Ishikawa (cell line): Measurements from ENCODE around the gene RALY.

ENCODE experiments used
- CEBPB ChIP-seq: IDR thresholded peaks from 2 replicates; pipeline ENCODE4 v1.6.1; 2012
- CREB1 ChIP-seq: IDR thresholded peaks from 2 replicates; pipeline ENCODE4 v1.6.1; 2012; ENCODE audit warnings: low read depth
- EGR1 ChIP-seq: IDR thresholded peaks from 2 replicates; pipeline ENCODE4 v1.6.1; 2012
- EP300 ChIP-seq: IDR thresholded peaks from 2 replicates; pipeline ENCODE4 v1.6.1; 2012; ENCODE audit warnings: borderline replicate concordance
- FOXM1 ChIP-seq: IDR thresholded peaks from 2 replicates; pipeline ENCODE4 v1.6.1; 2012; ENCODE audit warnings: low read depth, borderline replicate concordance
- NFIC ChIP-seq: IDR thresholded peaks from 2 replicates; pipeline ENCODE4 v1.6.1; 2012
- RAD21 ChIP-seq: IDR thresholded peaks from 2 replicates; pipeline ENCODE4 v1.6.1; 2012; ENCODE audit warnings: low read depth
- REST ChIP-seq: IDR thresholded peaks from 2 replicates; pipeline ENCODE4 v1.6.1; 2012; ENCODE audit warnings: low read depth, mild to moderate bottlenecking
- TAF1 ChIP-seq: IDR thresholded peaks from 2 replicates; pipeline ENCODE4 v1.6.1; 2012; ENCODE audit warnings: low read depth, mild to moderate bottlenecking
- TCF12 ChIP-seq: IDR thresholded peaks from 2 replicates; pipeline ENCODE4 v1.6.1; 2012; ENCODE audit warnings: low read depth
- TEAD4 ChIP-seq: IDR thresholded peaks from 2 replicates; pipeline ENCODE4 v1.6.1; 2012
- USF1 ChIP-seq: IDR thresholded peaks from 2 replicates; pipeline ENCODE4 v1.6.1; 2012
- YY1 ChIP-seq: IDR thresholded peaks from 2 replicates; pipeline ENCODE4 v1.6.1; 2012; ENCODE audit warnings: low read depth
- ZBTB7A ChIP-seq: IDR thresholded peaks from 2 replicates; pipeline ENCODE4 v1.6.1; 2012; ENCODE audit warnings: low read depth
- TF ChIP-seq, protein P1 (sequence below): IDR thresholded peaks from 2 replicates; pipeline ENCODE4 v1.6.1; 2012

Gene RALY

GRCh38 chr20:34070859-34071258, 77.1 kb downstream of the RALY start:
- TF ChIP-seq EGR1 (no peak), CEBPB (no peak), TCF12 (no peak)

- TF ChIP-seq TCF12 = no peak
These were observed 78.4 kb downstream of the RALY start for GRCh38 chr20:34072076-34072475.

DNA sequence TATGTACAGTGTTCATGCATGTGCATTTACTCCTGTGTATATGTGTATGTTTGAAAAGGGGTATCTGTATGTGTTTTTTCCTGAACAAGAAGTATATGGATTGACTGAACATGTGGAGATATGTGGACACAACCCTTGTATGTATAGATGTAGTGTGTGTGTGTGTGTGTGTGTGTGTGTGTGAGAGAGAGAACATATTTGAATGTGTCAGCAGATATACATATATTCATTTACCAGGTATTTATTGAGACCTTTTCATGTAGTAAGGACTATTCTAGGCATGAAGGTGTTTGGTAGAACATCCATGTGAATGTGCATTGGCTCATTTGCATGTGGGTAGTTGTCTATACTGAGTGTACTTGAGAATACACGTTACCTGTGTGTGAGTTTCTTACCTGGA, 79.1 kb downstream of the RALY start:
- no peak for TF ChIP-seq EGR1
- TF ChIP-seq TAF1 = no peak
- TF ChIP-seq EP300 = no peak
- TF ChIP-seq CREB1 = no peak
- TF ChIP-seq, protein P1, sequence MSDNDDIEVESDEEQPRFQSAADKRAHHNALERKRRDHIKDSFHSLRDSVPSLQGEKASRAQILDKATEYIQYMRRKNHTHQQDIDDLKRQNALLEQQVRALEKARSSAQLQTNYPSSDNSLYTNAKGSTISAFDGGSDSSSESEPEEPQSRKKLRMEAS = no peak
- no peak for TF ChIP-seq TEAD4
- TF ChIP-seq RAD21 = no peak
- TF ChIP-seq FOXM1 = no peak

DNA sequence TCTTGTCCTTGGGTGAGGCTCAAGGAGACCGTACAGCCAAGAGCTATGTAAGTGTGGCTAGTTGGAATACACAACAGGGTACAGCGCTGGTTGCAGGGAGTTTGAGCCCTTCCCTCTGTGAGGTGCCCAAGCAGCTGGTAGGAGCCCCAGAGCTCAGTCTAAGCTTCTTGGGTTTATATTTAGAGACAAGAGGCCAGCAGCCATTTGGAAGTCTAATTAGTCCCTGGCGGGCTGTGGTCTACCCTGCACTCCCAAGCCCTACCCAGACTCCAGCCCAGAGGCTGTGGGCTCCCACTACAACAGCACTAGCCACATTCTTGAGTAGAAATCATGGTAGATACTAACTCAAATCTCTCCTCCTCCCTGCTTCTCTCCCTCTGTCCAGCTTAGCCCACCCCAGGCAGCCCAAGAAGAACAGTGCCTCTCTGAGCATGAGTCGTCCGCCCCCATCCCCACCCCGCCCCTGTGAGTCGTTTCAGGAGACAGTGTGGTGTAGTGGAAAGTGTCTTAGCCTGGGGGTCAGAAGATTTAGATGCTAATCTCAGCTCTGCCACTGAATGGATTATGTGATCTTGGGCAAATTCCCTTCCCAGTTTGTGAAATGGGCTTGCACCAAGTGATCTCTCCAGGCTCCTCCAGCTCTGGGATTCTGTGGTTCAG, 80.5 kb downstream of the RALY start:
- no peak for TF ChIP-seq RAD21
- TF ChIP-seq REST = no peak
- no peak for TF ChIP-seq ZBTB7A
- no peak for TF ChIP-seq TCF12
- no peak for TF ChIP-seq TAF1
- no peak for TF ChIP-seq USF1
- no peak for TF ChIP-seq CEBPB
- no peak for TF ChIP-seq EP300
- no peak for TF ChIP-seq EGR1
- TF ChIP-seq YY1 = no peak
- TF ChIP-seq FOXM1 = no peak
- no peak for TF ChIP-seq TEAD4
- TF ChIP-seq, protein P1 = no peak

GRCh38 chr20:34075647-34076046, 81.9 kb downstream of the RALY start:
- TF ChIP-seq NFIC (no peak), USF1 (no peak), CREB1 (no peak), REST (no peak), TAF1 (no peak), TEAD4 (no peak), RAD21 (no peak), CEBPB (no peak), EP300 (no peak), TCF12 (no peak)

DNA sequence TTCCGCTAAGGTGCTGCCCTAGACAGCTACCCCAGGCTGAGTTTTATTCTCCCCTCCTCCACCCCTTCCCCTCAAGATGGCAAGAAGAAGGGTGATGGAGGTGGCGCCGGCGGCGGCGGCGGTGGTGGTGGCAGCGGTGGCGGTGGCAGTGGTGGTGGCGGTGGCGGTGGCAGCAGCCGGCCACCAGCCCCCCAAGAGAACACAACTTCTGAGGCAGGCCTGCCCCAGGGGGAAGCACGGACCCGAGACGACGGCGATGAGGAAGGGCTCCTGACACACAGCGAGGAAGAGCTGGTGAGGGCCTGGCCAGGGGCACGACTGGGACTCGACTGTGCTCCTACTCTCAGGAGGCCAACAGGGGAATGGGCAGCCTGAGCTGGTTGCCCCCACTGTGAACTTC, 83.2 kb downstream of the RALY start:
- TF ChIP-seq REST (no peak), TEAD4 (no peak), EGR1 (no peak), CREB1 (no peak), YY1 (no peak), EP300 (no peak), NFIC (no peak), USF1 (no peak), ZBTB7A (no peak), RAD21 (no peak), FOXM1 (no peak), TAF1 (no peak), CEBPB (no peak), TCF12 (no peak)
- TF ChIP-seq, protein P1 = no peak
